Renal pelvis (tissue), 12 donors: ENCODE data around the gene GGA3. TPM values are rescaled to one million over a fixed set of nuclear protein-coding genes. Genes with fewer than 3 reads are reported as not detected.
A peak's percentile ranks its signal among the peaks of the same experiment; 100 is the strongest.
"Not testable (repeated sequence)": the region's sequence is repeated elsewhere in the genome, so short reads cannot be mapped to it uniquely, and the experiment has no call there.

Experiments used
- DNase-seq: peaks from one replicate; pipeline ENCODE4 v3.0.0-alpha.2; 2013
- long read RNA-seq, 16 experiments: transcript quantifications; one replicate each; lab custom pipeline, GENCODE V29; 2026
- polyA plus RNA-seq, 3 donors: library from polyadenylated mRNA; unstranded; fragments of 120-200 nt; gene quantifications; one replicate each; pipeline ENCODE4 v1.2.1, GENCODE V29; 2013; ENCODE audit not compliant: insufficient read length in 3 of 3

GGA3 gene
- 10 to 100 TPM; 38.2 to 49.9 (median 47.9) TPM for polyA plus RNA-seq
- long read RNA-seq, donor 1, full-length matches to known transcripts, result 2 of 212 reads
- long read RNA-seq, donor 1, partial matches to known transcripts, result 90 of 212 reads
- long read RNA-seq, donor 1, other reads (novel, unspliced or antisense), result 120 of 212 reads
- long read RNA-seq, donor 2, full-length matches to known transcripts, result 2 of 2 reads
- long read RNA-seq, donor 2, partial matches to known transcripts, result 0 of 2 reads
- long read RNA-seq, donor 2, other reads (novel, unspliced or antisense), result 0 of 2 reads
- long read RNA-seq, donor 3, result 0 reads
- long read RNA-seq, donor 4, full-length matches to known transcripts, result 2 of 2 reads
- long read RNA-seq, donor 4, partial matches to known transcripts, result 0 of 2 reads
- long read RNA-seq, donor 4, other reads (novel, unspliced or antisense), result 0 of 2 reads
- long read RNA-seq, donor 5, partial matches to known transcripts, result 0 of 1 reads
- long read RNA-seq, donor 5, other reads (novel, unspliced or antisense), result 0 of 1 reads
- long read RNA-seq, donor 6, full-length matches to known transcripts, result 1 of 1 reads
- long read RNA-seq, donor 6, partial matches to known transcripts, result 0 of 1 reads
- long read RNA-seq, donor 6, other reads (novel, unspliced or antisense), result 0 of 1 reads
- long read RNA-seq, donor 7, full-length matches to known transcripts, result 2 of 2 reads
- long read RNA-seq, donor 7, partial matches to known transcripts, result 0 of 2 reads
- long read RNA-seq, donor 7, other reads (novel, unspliced or antisense), result 0 of 2 reads
- long read RNA-seq, donor 8, result 0 reads
- long read RNA-seq, donor 9, full-length matches to known transcripts, result 4 of 4 reads
- long read RNA-seq, donor 9, partial matches to known transcripts, result 0 of 4 reads
- long read RNA-seq, donor 9, other reads (novel, unspliced or antisense), result 0 of 4 reads
- long read RNA-seq, donor 10, partial matches to known transcripts, result 0 of 2 reads
- long read RNA-seq, donor 10, other reads (novel, unspliced or antisense), result 0 of 2 reads
- long read RNA-seq, donor 11, result 0 reads
- long read RNA-seq, donor 12, full-length matches to known transcripts, result 4 of 4 reads
- long read RNA-seq, donor 12, partial matches to known transcripts, result 0 of 4 reads
- long read RNA-seq, donor 12, other reads (novel, unspliced or antisense), result 0 of 4 reads
- long read RNA-seq, donor 13, partial matches to known transcripts, result 0 of 2 reads
- long read RNA-seq, donor 13, other reads (novel, unspliced or antisense), result 0 of 2 reads
- long read RNA-seq, donor 14, result 0 reads
- long read RNA-seq, donor 15, result 0 reads
- long read RNA-seq, donor 16, full-length matches to known transcripts, result 3 of 3 reads
- long read RNA-seq, donor 16, partial matches to known transcripts, result 0 of 3 reads
- long read RNA-seq, donor 16, other reads (novel, unspliced or antisense), result 0 of 3 reads

GRCh38 chr17:75261336-75262111, at the start of gene GGA3, which contains the start of gene MRPS7:
GGA3 (minus strand) TSS chr17:75261606; CDS start chr17:75261587, 19 bp downstream.
MRPS7 (plus strand) TSS chr17:75261879; CDS start chr17:75261901, 22 bp downstream.
- peak; percentile 96 for DNase-seq

- no peak for DNase-seq
Measured at GRCh38 chr17:75308732-75309629, 47.6 kb upstream of the GGA3 start.

- no peak for DNase-seq
Measured at GRCh38 chr17:75307957-75308731, 46.7 kb upstream of the GGA3 start.

GRCh38 chr17:75301502-75302206, 40.2 kb upstream of the GGA3 start:
- no peak for DNase-seq

- no peak for DNase-seq
Measured at GRCh38 chr17:75301049-75301448, 39.6 kb upstream of the GGA3 start.

- no peak for DNase-seq
Measured at GRCh38 chr17:75300280-75300679, 38.9 kb upstream of the GGA3 start.

- no peak for DNase-seq
Measured at GRCh38 chr17:75295201-75296158, 34.1 kb upstream of the GGA3 start.

- not testable (repeated sequence) for DNase-seq
Measured at GRCh38 chr17:75292810-75293448, 31.5 kb upstream of the GGA3 start.

GRCh38 chr17:75289832-75290337, 28.5 kb upstream of the GGA3 start:
- DNase-seq, result peak; percentile 37

GRCh38 chr17:75289115-75289831, 27.9 kb upstream of the GGA3 start, which contains the start of gene SLC25A19:
SLC25A19 (minus strand) TSS chr17:75289433; CDS start chr17:75286764, 2,669 bp downstream.
- peak; percentile 98 for DNase-seq

GRCh38 chr17:75288770-75289114, 27.3 kb upstream of the GGA3 start:
- DNase-seq, result peak; percentile 23

GRCh38 chr17:75288359-75288758, 27.0 kb upstream of the GGA3 start:
- DNase-seq, result no peak

- no peak for DNase-seq
Measured at GRCh38 chr17:75287221-75287620, 25.8 kb upstream of the GGA3 start.

GRCh38 chr17:75285123-75285522, 23.7 kb upstream of the GGA3 start:
- DNase-seq, result no peak

GRCh38 chr17:75280189-75280588, 18.8 kb upstream of the GGA3 start:
- not testable (repeated sequence) for DNase-seq
